Measurements from ENCODE around the gene ZNF74.
"Not testable (repeated sequence)": the region's sequence is repeated elsewhere in the genome, so short reads cannot be mapped to it uniquely, and the experiment has no call there.

The ZNF74 gene

GRCh38 chr22:20399866-20400605, 6.1 kb downstream of the ZNF74 start:
- in situ Hi-C loops (cut with HindIII; ENCODE audit: low sequenced_read_pairs): no loop called here

GRCh38 chr22:20400606-20401375, 6.8 kb downstream of the ZNF74 start:
- in situ Hi-C loops (cut with HindIII; ENCODE audit: low sequenced_read_pairs): no loop called here

GRCh38 chr22:20401376-20402014, 7.5 kb downstream of the ZNF74 start:
- in situ Hi-C loops (cut with HindIII; ENCODE audit: low sequenced_read_pairs): no loop called here

- in situ Hi-C loops (cut with HindIII; ENCODE audit: low sequenced_read_pairs): no loop called here
Observed at GRCh38 chr22:20402960-20403778, 9.2 kb downstream of the ZNF74 start.

GRCh38 chr22:20403779-20404140, 9.8 kb downstream of the ZNF74 start:
- in situ Hi-C loops (cut with HindIII; ENCODE audit: low sequenced_read_pairs): no loop called here

- in situ Hi-C loops (cut with HindIII; ENCODE audit: low sequenced_read_pairs): no loop called here
Observed at GRCh38 chr22:20404881-20405280, 10.9 kb downstream of the ZNF74 start.

GRCh38 chr22:20405291-20405930, 11.5 kb downstream of the ZNF74 start:
- in situ Hi-C loops (cut with HindIII; ENCODE audit: low sequenced_read_pairs): no loop called here

- in situ Hi-C loops (cut with HindIII; ENCODE audit: low sequenced_read_pairs): no loop called here
Observed at GRCh38 chr22:20405931-20406685, 12.2 kb downstream of the ZNF74 start.

- in situ Hi-C loops (cut with HindIII; ENCODE audit: low sequenced_read_pairs): no loop called here
Observed at GRCh38 chr22:20406686-20407408, 12.9 kb downstream of the ZNF74 start.

GRCh38 chr22:20407829-20408228, 13.9 kb downstream of the ZNF74 start:
- in situ Hi-C loops (cut with HindIII; ENCODE audit: low sequenced_read_pairs): no loop called here

- in situ Hi-C loops (cut with HindIII; ENCODE audit: low sequenced_read_pairs): no loop called here
Observed at GRCh38 chr22:20408891-20409290, 14.9 kb downstream of the ZNF74 start.

GRCh38 chr22:20409385-20409784, 15.4 kb downstream of the ZNF74 start:
- in situ Hi-C loops (cut with HindIII; ENCODE audit: low sequenced_read_pairs): not testable (repeated sequence)

- in situ Hi-C loops (cut with HindIII; ENCODE audit: low sequenced_read_pairs): no loop called here
Observed at GRCh38 chr22:20412474-20413216, 18.7 kb downstream of the ZNF74 start.

GRCh38 chr22:20413217-20414058, 19.5 kb downstream of the ZNF74 start:
- in situ Hi-C loops (cut with HindIII; ENCODE audit: low sequenced_read_pairs): no loop called here

- in situ Hi-C loops (cut with HindIII; ENCODE audit: low sequenced_read_pairs): no loop called here
Observed at GRCh38 chr22:20414059-20414440, 20.1 kb downstream of the ZNF74 start.

GRCh38 chr22:20414450-20414849, 20.5 kb downstream of the ZNF74 start:
- in situ Hi-C loops (cut with HindIII; ENCODE audit: low sequenced_read_pairs): no loop called here

- in situ Hi-C loops (cut with HindIII; ENCODE audit: low sequenced_read_pairs): not testable (repeated sequence)
Observed at GRCh38 chr22:20415241-20415640, 21.3 kb downstream of the ZNF74 start.

GRCh38 chr22:20415699-20416098, 21.7 kb downstream of the ZNF74 start:
- in situ Hi-C loops (cut with HindIII; ENCODE audit: low sequenced_read_pairs): not testable (repeated sequence)
